IPS-NIHi7 (cell line): Measurements from ENCODE around the gene RAB5B.
"Not testable (repeated sequence)": the region's sequence is repeated elsewhere in the genome, so short reads cannot be mapped to it uniquely, and the experiment has no call there.

Experiments used
- DNase-seq: peaks from one replicate; pipeline ENCODE4 v3.0.0; 2012; ENCODE audit warnings: mixed read lengths; ENCODE audit errors: extremely low spot score

RAB5B gene

GRCh38 chr12:56014205-56014604, 40.3 kb downstream of the RAB5B start:
- DNase-seq: no peak

GRCh38 chr12:56017181-56017580, 43.3 kb downstream of the RAB5B start:
- no peak for DNase-seq

- DNase-seq: no peak
These were observed 44.5 kb downstream of the RAB5B start for GRCh38 chr12:56018356-56018755.

DNA sequence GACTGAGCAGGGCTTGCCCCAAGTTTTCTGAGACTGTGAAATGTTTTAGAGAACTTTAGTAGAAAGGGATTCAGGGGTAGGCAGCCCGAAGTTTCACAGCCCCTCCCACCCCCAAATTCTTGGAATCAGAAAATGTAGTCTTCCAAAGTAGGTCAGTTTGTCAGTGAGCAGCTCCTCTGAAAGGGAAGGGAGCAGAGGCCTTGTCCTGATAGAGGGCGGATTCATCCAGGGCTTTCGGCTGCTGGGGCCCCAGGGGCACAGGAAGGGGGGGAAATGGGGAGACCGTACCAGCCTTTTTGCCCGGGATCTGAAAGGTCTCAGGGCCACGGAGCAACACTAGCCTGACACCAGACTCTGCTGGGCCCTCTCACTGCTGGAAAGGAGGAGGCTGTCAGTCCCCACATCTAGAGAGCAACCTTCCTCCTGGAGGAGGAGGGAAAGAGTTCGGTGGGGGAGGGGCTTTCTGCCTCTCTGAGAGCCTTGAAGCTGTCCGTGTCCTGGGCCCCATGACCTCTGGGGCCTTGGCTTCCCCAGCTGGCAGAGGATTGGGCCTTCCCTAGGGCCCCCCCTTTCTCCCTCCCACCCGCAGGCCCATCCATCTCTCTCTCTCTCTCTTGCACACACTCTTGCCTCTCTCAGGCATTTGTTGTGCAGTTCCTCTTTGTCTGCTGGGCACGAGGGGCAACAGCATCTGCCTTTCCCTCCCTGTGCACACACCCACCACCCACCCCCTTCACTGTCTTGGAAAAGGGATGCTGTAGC, 46.7 kb downstream of the RAB5B start, which contains the start of gene IKZF4:
Gene IKZF4 (plus strand): TSS at position 621 of the 762 bp plus-strand sequence. CDS start 451 bp downstream, outside the sequence.
- peak; percentile 77 for DNase-seq

DNA sequence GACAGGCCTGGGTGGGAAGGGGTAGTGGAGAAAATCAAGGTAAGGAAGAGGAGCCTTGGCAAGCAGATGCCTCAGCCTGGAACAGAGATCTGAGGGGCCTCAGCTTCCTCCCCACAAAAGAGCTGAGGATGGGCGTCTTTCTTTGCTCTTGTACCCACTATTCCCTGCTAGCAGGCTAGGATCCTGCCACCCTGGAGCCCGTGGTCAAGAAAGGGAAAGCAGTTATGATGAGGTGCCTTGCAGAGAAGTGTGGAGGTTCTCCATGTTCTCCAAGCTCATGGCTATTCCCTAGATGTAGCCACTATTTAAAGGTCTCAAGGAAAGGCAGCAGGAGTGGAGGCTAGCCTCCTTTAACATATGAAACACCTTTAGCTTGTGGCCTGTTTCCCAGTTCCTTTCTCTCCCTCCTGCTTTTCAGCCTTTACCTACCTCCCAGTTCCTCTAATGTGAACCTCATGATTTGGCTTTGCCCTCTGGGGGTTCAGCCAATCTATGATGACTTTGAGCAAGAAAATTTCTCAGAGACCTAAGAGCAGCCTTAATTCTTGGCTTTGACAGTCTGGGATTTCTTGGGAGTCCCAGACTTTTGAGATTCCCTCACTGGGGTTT, 48.1 kb downstream of the RAB5B start:
- no peak for DNase-seq

DNA sequence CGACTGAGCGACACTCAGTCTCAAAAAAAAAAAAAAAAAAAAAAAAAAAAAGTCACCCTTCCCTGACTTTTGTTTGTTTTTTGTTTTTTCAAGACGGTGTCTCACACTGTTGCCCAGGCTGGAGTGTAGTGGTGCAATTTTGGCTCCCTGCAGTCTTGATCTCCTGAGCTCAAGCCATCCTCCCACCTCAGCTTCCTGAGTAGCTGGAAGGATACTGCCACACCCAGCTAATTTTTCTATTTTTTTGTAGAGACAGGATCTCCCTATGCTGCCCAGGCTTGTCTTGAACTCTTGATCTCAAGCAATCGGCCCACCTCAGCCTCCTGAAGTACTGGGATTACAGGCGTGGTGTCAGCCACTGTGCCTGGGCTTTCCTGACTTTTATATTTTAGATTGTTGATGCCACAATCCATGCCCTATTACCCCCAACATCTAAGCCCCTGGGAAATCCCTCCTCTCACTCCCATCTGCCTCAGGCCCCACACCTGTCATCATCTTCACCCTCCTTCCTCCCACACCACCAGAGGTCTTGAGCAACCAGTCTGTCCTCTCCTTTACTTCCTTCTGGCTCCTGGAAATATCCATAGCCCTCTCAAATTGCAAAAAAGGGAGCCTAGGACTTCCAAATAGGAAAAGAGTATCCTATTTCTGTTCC, 54.8 kb downstream of the RAB5B start:
- no peak for DNase-seq

DNA sequence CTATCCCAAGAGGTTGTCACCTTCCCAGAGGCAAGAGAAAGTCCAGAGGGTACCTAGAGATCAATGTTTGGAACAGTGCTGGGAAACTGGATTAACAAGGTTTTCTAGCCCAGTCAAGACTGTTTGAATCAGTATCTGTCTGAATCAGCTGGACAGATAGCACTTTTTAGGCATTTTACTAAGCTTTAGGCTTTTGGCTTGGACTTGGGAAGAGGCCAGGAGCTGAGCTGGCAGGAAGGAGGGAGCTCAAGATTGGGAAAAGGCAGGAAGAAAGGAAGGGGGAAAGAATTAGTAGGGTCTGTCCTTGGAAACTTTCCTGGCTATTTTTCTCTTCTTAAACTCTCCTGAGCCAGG, 55.3 kb downstream of the RAB5B start:
- no peak for DNase-seq

DNA sequence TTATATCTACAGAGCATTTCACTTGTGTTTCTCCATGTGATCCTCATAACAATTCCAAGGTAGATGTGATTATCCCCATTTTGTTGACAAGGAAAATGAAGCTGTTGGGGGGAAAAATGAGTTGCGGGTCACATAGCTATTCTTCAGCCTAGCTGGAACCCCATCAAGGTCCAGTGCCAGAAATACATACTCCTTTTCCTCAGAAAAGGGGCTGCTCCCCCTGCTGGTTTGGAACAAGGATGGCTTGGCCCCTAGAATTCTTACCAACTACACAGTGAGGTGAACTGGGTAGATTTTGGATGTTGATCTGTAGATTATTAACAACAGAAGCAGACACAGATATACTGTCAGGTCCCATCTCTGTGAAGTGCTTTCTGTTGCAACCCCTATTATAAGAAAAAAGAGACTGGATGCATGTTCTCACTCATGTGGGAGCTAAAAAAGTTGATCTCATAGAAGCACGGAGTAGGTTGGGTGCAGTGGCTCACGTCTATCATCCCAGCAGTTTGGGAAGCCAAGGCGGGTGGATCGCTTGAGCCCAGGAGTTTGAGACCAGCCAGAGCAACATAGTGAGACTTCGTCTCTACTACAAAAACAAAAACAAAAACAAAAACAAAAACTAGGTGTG, 55.9 kb downstream of the RAB5B start:
- DNase-seq: peak; percentile 67

GRCh38 chr12:56031987-56032386, 58.1 kb downstream of the RAB5B start:
- no peak for DNase-seq

- DNase-seq: no peak
These were observed 60.9 kb downstream of the RAB5B start for GRCh38 chr12:56034586-56035332.

DNA sequence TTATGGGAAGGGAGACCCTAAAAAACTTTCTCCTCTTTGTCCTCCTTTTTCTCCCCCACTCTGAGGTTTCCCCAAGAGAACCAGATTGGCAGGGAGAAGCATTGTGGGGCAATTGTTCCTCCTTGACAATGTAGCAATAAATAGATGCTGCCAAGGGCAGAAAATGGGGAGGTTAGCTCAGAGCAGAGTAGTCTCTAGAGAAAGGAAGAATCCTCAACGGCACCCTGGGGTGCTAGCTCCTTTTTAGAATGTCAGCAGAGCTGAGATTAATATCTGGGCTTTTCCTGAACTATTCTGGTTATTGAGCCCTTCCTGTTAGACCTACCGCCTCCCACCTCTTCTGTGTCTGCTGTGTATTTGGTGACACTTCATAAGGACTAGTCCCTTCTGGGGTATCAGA, 63.3 kb downstream of the RAB5B start:
- no peak for DNase-seq

DNA sequence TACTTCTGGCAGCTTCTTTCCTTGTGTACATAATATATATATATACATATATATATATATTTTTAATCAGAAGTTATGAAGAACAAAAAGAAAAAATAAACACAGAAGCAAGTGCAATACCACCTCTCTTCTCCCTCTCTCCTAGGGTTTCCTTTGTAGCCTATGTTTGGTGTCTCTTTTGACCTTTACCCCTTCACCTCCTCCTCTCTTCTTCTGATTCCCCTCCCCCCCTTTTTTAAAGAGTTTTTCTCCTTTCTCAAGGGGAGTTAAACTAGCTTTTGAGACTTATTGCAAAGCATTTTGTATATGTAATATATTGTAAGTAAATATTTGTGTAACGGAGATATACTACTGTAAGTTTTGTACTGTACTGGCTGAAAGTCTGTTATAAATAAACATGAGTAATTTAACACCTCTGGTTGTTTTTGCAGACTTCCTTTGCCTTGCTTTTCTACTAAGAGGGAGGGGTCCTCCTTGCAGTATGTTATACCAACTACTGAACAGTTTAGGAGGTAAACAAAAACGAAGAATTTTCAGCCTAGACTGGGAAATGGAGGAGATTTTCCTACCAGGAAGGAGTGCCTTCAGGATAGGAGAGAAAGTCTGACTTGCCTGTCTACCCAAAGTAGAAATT, 64.3 kb downstream of the RAB5B start:
- no peak for DNase-seq

- no peak for DNase-seq
These were observed 66.3 kb downstream of the RAB5B start for GRCh38 chr12:56040151-56040550.

DNA sequence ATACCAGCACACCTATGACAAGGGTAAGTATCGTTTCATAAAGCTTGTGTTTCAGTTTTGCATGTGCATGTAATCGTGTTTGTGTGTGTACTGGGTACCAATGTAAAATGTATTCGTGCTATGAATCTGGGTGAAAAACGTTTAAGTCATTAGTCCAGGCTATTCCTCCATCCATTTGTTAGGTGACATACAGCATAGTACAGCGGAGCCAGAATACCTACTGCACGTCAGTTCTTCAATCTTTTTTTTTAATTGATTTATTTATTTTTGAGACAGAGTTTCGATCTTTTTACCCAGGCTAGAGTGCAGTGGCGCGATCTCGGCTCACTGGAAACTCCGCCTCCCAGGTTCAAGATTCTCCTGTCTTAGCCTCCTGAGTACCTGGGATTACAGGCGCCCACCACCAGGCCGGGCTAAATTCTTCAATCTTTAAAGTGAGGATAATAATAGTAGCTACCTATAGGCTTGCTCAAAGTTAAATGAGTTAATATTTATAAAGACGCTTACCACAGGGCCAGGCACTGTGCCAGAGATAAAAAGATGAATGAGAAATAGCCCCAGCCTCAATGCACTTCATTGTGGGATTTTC, 67.2 kb downstream of the RAB5B start:
- DNase-seq: no peak

GRCh38 chr12:56041552-56042429, 67.9 kb downstream of the RAB5B start, which contains the start of gene RPS26:
Gene RPS26 (plus strand): TSS chr12:56041918. CDS start chr12:56042167, 249 bp downstream.
- peak; percentile 91 for DNase-seq

DNA sequence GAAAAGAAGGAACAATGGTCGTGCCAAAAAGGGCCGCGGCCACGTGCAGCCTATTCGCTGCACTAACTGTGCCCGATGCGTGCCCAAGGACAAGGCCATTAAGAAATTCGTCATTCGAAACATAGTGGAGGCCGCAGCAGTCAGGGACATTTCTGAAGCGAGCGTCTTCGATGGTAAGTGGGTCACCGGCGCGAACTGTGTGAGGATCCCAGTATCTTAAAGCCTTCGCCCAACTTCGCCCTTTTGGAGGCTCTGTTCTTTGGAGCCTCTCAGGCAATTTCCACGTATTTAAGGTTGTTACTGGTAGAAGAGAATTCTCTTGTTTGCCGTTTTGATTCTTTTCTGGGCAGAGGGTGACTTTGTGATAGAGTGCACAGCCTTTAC, 68.5 kb downstream of the RAB5B start:
- not testable (repeated sequence) for DNase-seq

GRCh38 chr12:56042843-56043242, 69.0 kb downstream of the RAB5B start:
- no peak for DNase-seq
